Effector CD4-positive, alpha-beta T cell (primary cell): Measurements from ENCODE around the gene DHX38.

Experiments
- DNase-seq: peaks from one replicate; pipeline ENCODE4 v3.0.0-alpha.2; 2020

The DHX38 gene

DNA sequence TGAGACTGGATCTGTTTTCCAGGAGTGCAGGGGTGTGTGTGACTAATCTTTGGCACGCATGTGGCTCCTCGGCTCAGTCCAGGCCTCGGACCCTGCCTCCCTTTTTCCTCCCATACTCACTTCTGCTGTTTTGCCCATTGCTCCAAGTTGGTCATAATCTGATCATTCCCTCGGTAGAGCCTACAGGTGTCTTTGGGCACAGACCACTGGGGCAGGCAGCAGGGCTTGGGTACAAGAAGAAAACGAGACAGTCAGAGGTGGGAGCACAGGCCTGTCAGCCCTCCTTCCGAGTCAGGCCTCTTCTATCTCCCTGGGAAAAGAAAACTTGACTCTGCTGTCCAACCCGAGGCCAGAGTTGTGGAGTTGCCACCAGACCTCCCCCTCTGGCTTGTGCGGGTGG is 29.8 kb downstream of the DHX38 start:
- DNase-seq, result no peak

DNA sequence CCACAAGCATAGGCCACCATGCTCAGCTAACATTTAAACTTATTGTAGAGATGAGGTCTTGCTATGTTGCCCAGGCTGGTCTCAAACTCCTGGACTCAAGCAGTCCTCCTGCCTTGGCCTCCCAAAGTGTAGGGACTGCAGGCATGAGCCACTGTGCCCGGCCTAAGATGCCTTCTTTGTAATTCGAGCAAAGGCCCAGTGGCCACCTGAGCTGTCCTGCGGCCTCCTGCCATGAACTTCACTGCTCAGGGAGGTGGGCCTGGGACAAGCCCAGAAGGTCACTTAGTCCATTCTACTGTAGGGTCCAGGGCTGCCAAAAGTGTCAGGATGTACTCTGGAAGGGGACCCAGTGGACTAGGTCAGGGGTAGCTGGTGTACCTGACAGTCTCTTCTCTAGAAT is 30.5 kb downstream of the DHX38 start:
- no peak for DNase-seq

DNA sequence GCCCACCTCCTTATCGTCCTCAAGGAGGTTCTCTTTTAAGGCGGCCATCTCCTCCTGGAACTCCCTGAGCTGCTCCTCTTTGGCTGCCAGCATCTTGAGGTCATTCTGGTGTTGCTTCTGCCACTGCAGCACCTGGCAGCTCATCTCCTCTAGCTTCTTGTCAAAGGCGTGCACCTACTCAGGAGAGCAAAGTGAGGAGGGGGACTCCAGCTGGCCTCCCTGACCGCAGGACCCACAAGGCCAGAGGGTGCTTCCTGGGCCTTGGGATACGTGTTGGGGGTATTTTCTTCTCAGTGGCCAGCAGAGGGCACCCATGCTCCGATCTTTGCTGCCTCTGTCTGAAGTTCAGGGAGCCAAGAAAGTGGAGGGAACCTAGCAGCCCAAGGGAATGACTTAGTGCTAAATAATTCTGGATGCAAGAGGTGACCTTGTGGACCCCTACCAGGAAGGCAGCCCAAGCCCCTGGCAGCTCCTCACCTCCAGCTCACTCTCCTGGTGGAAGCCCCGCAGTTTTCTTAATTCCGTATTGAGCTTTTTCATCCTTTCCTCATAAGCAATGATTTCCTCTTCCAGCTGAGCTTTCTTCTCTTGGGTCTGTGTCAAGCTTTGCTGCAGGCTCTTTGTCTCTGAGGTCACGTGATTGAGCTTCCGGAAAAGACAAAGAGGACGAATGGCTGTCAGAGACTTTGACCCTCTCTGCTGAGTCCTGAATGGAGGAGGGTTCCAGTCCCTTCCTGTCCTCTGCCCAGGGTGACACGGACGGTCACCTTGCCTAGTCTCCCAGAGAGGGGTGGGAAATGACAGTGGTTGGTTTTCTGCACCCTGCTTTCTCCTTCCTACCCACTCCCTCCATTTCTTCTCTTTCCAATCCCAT is 31.4 kb downstream of the DHX38 start:
- peak; percentile 41 for DNase-seq

DNA sequence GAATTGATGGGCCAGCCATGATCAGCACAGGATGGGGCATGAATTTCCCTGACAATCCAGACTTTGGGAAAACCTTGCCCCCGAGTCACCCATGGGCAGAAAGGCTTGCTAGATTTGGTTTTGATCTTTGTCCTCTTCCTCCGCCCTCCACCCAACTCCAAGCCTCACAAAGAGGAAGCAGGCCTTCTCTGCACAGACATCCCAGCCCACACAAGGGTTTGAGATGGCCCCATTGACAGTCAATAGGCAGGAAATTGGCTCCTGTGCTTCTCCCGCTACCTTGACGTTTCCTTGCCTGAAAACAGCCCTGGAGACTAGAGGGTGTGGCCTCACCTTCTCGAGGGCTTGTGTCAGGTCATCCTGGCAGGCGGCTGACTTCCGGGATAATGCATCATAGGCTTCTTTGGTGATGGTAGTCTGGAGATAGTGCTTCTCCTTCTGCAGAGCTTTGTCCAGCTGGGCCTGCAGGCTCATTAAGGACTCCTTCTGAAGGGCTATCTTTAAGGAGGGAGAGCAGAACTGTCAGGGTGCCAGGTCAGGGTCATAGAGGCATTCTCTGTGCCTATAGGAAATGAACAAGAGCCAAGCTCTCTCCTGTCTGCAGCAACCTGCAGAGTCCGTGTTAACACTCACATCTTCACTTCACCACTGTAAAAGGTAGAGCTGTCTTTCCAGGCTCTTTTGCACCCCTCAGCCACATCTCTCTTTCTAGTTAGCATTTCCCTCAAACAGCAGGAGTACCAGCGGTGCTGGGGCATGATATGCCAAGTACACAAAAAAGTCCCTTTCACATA is 32.2 kb downstream of the DHX38 start:
- no peak for DNase-seq

DNA sequence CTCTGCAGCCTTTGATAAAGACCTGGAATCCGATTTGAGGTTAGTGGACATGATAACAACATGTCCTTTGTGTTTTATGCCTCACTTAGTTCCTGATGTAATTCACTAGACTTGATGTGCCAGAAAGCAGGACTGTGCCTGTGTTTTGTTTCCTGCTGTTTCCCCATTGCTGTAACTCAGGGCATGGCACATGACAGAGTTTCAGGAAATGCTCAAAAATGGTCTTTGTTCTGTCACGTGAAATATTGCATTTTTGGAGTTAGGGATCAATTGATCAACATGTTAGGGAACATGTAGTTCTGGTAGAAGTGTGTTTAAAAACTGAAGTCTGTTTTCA is 32.8 kb downstream of the DHX38 start:
- DNase-seq, result no peak

DNA sequence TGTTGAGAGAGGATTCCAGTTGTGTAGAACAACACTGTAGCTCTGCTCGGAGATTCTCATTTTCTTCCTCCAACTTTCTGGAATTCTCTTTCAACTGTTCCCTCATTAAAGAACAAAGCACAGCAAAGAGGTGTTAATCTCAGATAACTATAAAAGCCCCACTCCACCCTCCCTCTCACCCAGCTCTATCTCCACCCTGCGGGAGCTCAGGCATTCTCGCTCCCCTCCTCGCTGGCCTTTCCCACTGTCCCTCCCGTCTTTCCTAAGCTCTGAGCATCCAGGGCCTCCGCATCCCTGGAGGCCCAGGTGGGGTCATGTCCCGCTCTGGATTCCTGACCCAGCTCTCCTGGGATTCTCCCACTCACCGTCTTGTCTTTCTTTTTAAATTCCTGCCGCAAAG is 35.1 kb downstream of the DHX38 start:
- no peak for DNase-seq

DNA sequence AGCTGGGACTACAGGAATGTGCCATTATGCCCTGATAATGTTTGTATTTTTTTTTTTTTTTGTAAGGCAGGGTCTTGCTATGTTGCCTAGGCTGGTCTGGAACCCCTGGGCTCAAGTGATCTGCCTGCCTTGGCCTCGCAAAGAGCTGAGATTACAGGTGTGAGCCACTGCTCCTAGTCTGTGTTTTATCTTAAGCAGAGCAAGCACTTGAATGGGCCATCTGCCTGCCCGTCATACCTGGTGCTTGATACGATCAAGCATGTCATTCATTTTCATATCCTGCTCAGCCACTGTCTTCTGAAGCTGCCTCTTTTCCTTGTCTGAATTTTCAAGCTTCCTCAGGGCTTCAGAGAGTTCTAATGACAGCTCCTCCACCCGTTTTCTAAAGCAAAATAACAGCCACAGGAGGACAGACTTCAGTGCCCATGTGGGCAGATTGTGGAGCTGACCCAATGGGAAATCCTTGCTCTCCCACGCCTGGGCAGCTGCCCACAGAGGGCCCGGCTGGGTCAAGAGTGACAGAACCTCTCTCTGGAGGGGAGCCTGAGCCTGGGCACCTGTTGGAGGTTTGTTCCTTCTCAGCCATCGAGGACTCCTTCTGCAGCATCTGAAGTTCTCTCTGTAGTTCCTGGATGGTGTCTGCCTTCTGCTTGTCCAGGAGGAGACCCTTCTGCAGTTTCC is 36.5 kb downstream of the DHX38 start:
- no peak for DNase-seq

DNA sequence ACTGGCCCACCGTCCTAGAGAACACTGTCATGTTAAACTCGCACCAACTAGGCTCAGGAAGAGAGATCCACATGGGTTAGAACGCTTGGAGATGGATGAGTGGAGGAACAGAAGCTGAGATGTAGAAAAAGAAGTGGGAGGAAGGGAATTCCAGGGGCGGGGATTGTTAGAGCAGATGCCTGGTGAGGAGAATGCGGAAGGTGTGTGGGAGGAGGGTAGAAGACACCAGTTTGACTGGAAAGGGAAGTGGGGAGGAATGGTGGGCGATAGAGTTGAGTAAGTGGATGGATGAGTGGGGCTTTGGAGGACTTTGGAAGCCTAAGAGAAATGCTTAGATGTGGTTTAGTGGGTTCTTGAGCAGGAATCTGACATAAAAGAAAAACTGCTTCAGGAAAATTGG is 37.4 kb downstream of the DHX38 start:
- no peak for DNase-seq

DNA sequence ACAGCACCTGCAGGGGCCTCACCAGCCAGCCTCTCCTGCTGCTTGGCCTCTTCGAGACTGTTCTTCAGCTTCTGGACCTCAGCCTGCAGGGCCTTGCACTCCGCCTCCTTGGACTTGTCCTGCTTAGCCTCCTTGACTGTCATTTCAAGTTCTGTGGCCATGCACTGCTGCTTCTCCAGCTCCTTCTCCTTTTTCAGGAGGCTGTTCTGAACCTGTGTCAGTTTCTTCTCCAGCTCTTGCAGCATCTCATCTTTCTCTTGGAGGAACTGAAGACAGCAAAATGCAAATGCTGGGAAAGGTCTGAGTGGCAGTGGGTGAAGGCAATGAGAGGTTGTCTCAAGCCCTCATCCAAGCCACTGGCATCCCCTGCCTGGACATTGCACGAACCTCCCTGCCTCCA is 39.1 kb downstream of the DHX38 start:
- DNase-seq, result no peak

DNA sequence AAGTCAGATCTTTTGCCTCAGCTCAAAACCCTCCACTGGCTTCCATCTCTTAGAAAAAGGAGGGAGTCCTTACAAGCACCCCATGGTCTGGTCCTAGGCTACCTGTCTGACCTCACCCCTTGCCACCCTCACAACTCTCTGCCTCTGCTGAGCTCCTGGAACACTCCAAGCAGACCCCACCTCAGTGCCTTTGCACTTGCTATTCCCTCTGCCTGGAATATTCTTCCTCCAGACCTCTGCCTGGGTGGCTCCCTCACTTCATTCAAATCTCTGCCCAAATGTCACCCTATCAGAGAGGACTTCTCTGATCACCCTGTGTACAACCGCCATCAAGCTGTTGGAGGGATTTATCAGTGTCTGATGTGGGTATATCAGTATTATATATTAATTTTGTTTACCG is 40.9 kb downstream of the DHX38 start:
- no peak for DNase-seq

DNA sequence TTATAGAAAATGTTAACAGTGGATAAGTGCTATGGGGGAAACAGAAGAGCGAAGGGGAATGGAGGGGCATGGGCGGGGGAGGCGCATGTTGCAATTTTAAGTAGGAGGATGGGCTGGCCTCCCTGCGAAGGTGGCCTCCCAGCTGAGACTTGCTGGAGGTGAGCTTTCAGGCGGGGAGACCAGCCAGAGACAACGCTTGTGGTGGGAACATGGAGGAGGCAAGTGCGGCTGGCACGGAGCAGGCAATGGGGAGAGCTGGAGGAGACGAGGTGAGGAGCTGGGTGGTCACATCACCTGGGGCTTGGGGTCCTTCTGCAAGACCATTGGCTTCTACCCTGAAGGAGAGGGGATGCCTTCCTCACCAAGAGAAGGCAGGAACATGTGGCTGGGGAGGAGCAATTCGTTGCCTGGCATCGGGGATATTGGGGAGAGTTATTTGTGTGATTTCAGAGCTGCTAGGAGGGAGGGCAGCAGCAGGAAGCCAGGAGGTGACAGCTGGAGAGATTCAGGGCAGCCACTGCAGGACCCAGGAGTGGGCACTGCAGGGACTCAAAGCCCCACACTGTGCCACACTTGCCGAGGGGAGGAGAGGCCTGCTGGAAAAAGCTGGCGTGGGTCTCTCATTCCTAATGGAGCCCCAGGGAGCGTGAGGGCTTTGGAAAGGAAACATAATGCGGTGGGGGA is 43.9 kb downstream of the DHX38 start:
- DNase-seq, result no peak

DNA sequence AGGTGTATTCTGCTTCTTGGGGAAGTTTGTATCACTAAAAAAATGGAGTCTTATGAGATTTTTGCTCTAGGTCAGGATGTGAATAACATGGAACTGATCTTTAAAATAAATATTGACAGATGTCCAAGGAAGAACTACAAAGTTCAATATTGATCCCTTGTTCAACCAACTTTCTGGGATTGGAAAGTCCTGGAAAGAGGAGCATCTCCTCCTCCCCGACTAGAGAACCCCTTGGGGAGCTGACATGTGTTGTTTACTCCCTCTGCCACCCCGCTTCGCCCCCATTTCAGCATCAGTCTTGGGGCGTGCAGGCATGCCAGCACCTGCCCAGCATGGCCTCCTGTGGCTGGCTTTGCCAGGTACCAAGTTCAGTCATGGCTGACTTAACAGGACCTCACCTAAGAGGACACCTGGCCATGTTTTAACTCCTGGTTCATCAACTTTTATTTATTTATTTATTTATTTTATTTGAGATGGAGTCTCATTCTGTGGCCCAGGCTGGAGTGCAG is 44.5 kb downstream of the DHX38 start:
- no peak for DNase-seq

DNA sequence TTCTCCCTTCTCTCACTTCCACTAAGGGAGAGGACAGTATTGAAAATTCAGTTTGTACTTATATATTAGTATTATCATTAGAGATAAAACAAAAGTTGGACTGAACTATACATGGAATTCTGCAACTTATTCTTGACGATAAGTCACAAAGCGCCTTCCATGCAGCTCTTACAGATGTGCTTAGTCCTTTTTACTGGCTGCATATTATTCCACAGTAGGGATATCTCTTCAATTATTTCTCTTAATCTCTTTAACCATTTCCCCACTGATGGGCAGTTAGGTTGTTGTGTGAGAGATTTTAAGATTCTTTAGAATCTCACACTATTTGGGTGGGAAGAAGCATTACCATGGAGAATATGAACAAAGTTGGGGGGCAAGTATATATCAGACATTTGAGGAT is 46.3 kb downstream of the DHX38 start:
- no peak for DNase-seq

DNA sequence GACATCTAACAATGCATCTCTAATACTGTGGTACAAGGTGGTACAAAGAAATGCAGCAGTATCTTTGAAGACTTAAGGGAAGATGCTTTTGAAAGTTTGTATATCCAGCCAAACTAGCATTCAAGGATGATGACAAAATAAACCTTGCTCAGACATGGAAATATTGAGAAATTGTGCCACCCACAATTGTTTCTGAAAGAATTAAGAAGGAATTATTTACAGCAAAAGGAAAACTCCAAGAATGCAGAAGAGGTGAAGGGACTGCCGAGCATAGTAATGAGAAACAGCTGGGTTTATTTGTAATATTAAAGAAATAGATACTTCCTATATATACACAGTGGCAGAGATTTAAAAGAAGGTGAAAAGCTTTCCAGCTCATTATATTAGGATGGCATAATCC is 48.8 kb downstream of the DHX38 start:
- no peak for DNase-seq

DNA sequence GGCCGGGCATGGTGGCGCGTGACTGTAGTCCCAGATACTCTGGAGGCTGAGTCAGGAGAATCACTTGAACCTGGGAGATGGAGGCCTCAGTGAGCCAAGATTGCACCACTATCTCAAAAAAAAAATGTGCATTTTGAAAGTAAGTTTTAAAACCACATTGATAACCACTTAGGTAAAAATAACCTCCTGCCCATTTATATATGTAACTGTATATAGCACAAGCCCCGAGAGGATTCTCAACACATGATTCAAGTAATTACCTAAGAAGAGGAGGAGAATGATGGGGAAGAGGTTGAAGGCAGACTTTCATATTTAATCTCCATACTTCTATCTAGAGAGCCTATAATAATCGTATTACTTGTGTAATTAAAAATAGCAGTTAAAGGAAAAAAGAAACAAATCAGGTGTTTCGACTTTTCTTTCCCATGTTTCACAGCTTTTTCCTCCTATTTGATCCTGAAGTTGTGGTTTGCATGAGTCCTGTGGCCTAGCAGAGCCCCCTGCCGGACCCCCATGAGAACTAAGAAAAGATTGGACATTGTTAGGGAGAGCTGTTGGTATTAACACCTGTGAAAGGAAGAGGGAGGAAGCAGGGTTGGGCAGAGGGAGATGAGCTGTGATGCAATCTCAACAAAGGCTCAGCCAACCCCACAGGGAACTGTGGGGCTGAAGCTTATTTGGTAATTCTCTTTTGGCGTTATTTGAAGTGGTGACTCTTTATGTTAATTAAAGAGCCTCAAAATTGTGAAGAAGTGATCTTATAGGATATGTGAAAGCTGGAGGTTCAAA is 56.2 kb downstream of the DHX38 start:
- DNase-seq, result no peak

DNA sequence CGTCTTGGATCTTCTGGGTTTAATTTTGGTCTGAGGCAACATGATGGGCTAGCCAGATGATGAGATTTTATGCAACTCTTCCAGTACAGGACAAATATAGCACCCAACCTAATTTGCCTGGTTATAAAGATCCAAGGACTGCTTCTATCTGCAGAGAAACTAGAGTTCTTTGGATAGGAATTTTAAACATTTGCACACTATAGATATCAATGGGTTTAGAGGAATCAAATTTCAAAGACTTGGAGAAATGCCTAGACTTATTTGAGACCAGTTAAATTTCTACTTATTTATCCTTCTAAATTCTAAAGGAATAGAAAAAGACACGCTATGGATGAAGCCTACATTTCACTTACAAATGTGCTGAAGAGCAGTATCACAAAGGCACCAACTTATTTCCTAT is 65.7 kb downstream of the DHX38 start:
- no peak for DNase-seq

DNA sequence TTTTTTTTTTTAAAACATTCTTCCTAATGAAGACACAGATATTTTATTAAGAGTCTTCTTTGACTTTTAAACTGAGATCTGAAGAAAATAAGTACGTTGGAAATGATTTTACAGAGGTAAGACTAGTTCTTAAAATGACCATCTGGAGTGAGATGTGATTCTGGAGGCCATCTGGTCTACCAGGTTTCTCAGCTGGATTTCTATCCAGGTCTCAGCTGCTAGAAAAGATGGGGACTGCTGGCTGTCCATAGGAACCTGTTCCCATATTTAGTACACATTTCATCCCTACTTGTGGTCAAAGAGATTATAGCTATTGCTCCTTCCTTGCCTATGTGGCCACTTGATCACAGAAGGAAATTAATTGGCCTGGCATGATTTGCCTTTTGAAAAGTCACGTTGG is 66.2 kb downstream of the DHX38 start:
- DNase-seq, result no peak

DNA sequence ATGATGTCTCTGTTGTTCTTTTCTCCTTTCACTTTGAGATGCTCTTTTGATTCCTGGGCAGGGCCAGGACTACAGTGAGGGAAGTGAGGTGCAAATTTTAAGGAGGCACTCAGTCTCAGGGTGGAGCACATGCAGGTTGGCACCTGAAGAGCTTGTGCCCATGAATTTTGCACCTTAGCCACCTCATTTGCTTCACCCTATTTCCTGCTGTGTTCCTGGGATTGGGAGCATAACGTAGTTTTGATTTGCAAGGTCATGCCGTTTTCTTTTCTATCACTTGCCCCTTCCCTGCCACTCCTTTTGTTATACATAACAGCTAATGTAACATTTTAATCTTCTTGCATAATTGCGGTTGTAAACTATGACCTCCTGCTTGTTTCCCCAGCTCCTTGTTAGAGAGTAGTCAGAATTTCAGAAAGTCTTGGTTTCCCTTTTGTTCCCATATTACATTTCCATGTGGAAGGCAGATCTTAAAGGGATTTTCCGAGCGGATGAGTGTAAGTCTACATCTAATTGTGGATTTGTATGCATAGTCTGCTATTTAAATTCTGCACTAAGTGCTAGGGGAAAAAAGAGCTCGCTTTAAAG is 68.6 kb downstream of the DHX38 start:
- DNase-seq, result no peak
